Fibroblast of lung (primary cell): ENCODE results near the gene TBC1D25. TPM values are rescaled to one million over a fixed set of nuclear protein-coding genes. Genes with fewer than 3 reads are reported as not detected.

Experiments used
- DNase-seq, 2 donors: peaks; one replicate each; pipeline versions ENCODE4 v3.0.0 to v3.0.0-alpha.2; 2010; ENCODE audit warnings: low read depth in 2 of 2
- H2AFZ ChIP-seq: 2 replicates; pipeline ENCODE4 v1.5.1; 2012; ENCODE audit warnings: low read length, control low read depth, inconsistent platforms
- H3K27ac ChIP-seq: 2 replicates; pipeline ENCODE4 v1.5.1; 2011; ENCODE audit warnings: low read length, control low read depth; ENCODE audit not compliant: insufficient read depth
- H3K27me3 ChIP-seq: 2 replicates; pipeline ENCODE4 v1.5.1; 2011; ENCODE audit warnings: mild to moderate bottlenecking, low read length; ENCODE audit not compliant: control insufficient read depth, insufficient read depth
- H3K36me3 ChIP-seq: 2 replicates; pipeline ENCODE4 v1.5.1; 2011; ENCODE audit warnings: low read length; ENCODE audit not compliant: control insufficient read depth, insufficient read depth
- H3K4me1 ChIP-seq: 2 replicates; pipeline ENCODE4 v1.5.1; 2011; ENCODE audit warnings: low read length; ENCODE audit not compliant: control insufficient read depth, insufficient read depth; ENCODE audit errors: extremely low read depth
- H3K4me2 ChIP-seq: 2 replicates; pipeline ENCODE4 v1.5.1; 2011; ENCODE audit warnings: low read length, control low read depth; ENCODE audit not compliant: insufficient read depth; ENCODE audit errors: extremely low read depth
- H3K4me3 ChIP-seq, 4 experiments: fragments of 200-600 bp in 1 of 4; sonication (generic) in 1 of 4; replicated peaks in 1 of 4; 2 replicates each; pipeline ENCODE4 v1.5.1; 2011 to 2016; ENCODE audit warnings: low read length in 4 of 4, low read depth in 3 of 4, mild to moderate bottlenecking in 3 of 4, control low read depth in 2 of 4, inconsistent platforms in 1 of 4, mixed read lengths in 1 of 4; ENCODE audit not compliant: insufficient read depth in 1 of 4; ENCODE audit errors: control extremely low read depth in 1 of 4
- H3K79me2 ChIP-seq: 2 replicates; pipeline ENCODE4 v1.5.1; 2012; ENCODE audit warnings: mild to moderate bottlenecking, low read length, inconsistent platforms; ENCODE audit not compliant: control insufficient read depth, insufficient read depth
- H3K9ac ChIP-seq: 2 replicates; pipeline ENCODE4 v1.5.1; 2011; ENCODE audit warnings: mild to moderate bottlenecking, low read length, control low read depth; ENCODE audit not compliant: insufficient read depth
- H3K9me3 ChIP-seq: 2 replicates; pipeline ENCODE4 v1.5.1; 2012; ENCODE audit warnings: low read depth, low read length; ENCODE audit not compliant: control insufficient read depth, insufficient read depth
- H4K20me1 ChIP-seq: 2 replicates; pipeline ENCODE4 v1.5.1; 2011; ENCODE audit warnings: low read length; ENCODE audit not compliant: control insufficient read depth, insufficient read depth; ENCODE audit errors: extremely low read depth
- EZH2 ChIP-seq: IDR thresholded peaks from 2 replicates; pipeline ENCODE4 v1.5.1; 2012; ENCODE audit warnings: low read length, control low read depth, mild to moderate bottlenecking; ENCODE audit errors: missing control alignments
- polyA plus RNA-seq, 2 donors: library from polyadenylated mRNA; depleted of rRNA in 1 of 2; stranded (reverse) in 1 of 2; unstranded in 1 of 2; fragments of >200 nt; gene quantifications; 2 replicates each; pipeline ENCODE4 v1.2.1, GENCODE V29; 2011 to 2012; ENCODE audit warnings: missing spikeins in 1 of 2
- total RNA-seq: library from RNA; depleted of rRNA; stranded (reverse); fragments of >200 nt; gene quantifications from 2 replicates; pipeline ENCODE4 v1.2.1, GENCODE V29; 2014
- TF ChIP-seq, protein P1 (sequence below), 2 donors: IDR thresholded peaks in 1 of 2; conservative IDR thresholded peaks in 1 of 2; 1 replicate in 1 of 2; 2 replicates in 1 of 2; pipeline ENCODE4 v1.5.1; 2011 to 2012; ENCODE audit warnings: low read length in 2 of 2, control low read depth in 1 of 2, inconsistent platforms in 1 of 2, low read depth in 1 of 2, mild to moderate bottlenecking in 1 of 2

The TBC1D25 gene
- total and polyA plus RNA-seq, 2 donors (not counting 1 experiment from before 2014, with no cell fraction given) = 5.1 to 8.5 TPM

DNA sequence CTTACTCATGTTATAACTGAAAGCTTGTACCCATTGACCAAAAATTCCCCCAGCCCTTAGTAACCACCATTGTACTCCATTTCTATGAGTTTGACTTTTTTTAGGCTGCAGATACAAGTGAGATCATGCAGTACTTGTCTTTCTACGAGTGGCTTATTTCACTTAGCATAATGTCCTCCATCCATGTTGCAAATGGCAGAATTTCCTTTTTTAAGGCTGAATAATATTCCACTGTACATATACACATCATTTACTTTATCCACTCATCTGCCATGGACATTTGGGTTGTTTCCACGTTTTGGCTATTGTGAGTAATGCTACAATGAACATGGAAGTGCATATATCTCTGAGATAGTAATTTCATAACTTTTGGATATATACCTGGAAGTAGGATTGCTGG, 45.2 kb downstream of the TBC1D25 start:
- Histone ChIP-seq H3K4me2 (no peak overlapping the region), H3K36me3 (no peaks in the 10 kb centered on the region), H3K79me2 (no peaks in the 10 kb centered on the region), H2AFZ (no peak overlapping the region), H3K9me3 (no peaks in the 10 kb centered on the region), H3K9ac (no peak overlapping the region), H4K20me1 (no peaks in the 10 kb centered on the region), H3K27me3 (no peaks in the 10 kb centered on the region), H3K4me3 (no peak overlapping the region), H3K27ac (no peak overlapping the region), H3K4me1 (no peaks in the 10 kb centered on the region)
- TF ChIP-seq, protein P1, sequence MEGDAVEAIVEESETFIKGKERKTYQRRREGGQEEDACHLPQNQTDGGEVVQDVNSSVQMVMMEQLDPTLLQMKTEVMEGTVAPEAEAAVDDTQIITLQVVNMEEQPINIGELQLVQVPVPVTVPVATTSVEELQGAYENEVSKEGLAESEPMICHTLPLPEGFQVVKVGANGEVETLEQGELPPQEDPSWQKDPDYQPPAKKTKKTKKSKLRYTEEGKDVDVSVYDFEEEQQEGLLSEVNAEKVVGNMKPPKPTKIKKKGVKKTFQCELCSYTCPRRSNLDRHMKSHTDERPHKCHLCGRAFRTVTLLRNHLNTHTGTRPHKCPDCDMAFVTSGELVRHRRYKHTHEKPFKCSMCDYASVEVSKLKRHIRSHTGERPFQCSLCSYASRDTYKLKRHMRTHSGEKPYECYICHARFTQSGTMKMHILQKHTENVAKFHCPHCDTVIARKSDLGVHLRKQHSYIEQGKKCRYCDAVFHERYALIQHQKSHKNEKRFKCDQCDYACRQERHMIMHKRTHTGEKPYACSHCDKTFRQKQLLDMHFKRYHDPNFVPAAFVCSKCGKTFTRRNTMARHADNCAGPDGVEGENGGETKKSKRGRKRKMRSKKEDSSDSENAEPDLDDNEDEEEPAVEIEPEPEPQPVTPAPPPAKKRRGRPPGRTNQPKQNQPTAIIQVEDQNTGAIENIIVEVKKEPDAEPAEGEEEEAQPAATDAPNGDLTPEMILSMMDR (conservative IDR thresholded peaks at IDR 0.05 in 1 of 2, IDR thresholded peaks at IDR 0.05 in 1 of 2; ENCODE audit: low read depth in 1 of 2, low read length in 2 of 2) = no peak
- TF ChIP-seq EZH2 = no peak
- no peak for DNase-seq

DNA sequence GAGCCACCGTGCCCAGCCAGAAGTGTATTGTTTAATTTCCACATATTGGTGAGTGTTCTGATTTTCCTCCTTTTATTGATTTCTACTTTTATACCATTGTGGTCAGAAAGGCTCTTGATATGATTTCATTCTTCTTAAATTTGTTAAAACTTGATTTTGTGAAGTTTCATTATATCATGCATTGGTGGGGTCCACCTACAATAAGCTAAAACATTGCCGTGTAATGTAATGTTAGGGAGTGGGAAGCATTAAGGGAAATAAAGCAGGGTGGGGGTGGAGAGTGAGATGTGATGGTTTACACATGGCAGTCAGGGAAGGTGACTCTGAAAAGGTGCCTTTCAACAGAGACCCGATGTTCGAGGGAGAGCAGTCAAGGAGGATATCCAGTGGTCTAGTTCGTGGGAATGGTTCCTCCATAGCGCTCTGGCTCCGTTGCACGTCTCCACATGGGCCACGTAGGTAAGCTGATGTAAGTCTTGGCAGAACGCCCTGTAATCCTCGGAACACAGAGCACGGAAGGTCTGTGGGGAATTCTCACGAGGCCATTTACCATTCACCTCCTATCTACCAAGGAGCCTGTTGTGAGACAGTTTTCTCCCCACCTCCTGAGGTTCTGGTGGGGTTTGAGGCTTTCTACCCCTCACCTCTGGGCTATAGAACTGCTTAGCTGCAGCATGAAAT, 50.1 kb downstream of the TBC1D25 start:
- H3K36me3 ChIP-seq = no peaks in the 10 kb centered on the region
- no peak overlapping the region for H3K9ac ChIP-seq
- no peak for TF ChIP-seq EZH2
- TF ChIP-seq, protein P1 (conservative IDR thresholded peaks at IDR 0.05 in 1 of 2, IDR thresholded peaks at IDR 0.05 in 1 of 2; ENCODE audit: low read depth in 1 of 2, low read length in 2 of 2) = no peak
- H3K9me3 ChIP-seq = no peaks in the 10 kb centered on the region
- no peak overlapping the region for H3K4me3 ChIP-seq
- H3K4me1 ChIP-seq = peaks cover 3% of the 10 kb centered on the region
- no peak overlapping the region for H2AFZ ChIP-seq
- H4K20me1 ChIP-seq = no peaks in the 10 kb centered on the region
- H3K79me2 ChIP-seq = no peaks in the 10 kb centered on the region
- H3K27me3 ChIP-seq = no peaks in the 10 kb centered on the region
- H3K27ac ChIP-seq = no peak overlapping the region
- peak in 1 of 2 donors; percentile 26 for DNase-seq
- H3K4me2 ChIP-seq = no peak overlapping the region

DNA sequence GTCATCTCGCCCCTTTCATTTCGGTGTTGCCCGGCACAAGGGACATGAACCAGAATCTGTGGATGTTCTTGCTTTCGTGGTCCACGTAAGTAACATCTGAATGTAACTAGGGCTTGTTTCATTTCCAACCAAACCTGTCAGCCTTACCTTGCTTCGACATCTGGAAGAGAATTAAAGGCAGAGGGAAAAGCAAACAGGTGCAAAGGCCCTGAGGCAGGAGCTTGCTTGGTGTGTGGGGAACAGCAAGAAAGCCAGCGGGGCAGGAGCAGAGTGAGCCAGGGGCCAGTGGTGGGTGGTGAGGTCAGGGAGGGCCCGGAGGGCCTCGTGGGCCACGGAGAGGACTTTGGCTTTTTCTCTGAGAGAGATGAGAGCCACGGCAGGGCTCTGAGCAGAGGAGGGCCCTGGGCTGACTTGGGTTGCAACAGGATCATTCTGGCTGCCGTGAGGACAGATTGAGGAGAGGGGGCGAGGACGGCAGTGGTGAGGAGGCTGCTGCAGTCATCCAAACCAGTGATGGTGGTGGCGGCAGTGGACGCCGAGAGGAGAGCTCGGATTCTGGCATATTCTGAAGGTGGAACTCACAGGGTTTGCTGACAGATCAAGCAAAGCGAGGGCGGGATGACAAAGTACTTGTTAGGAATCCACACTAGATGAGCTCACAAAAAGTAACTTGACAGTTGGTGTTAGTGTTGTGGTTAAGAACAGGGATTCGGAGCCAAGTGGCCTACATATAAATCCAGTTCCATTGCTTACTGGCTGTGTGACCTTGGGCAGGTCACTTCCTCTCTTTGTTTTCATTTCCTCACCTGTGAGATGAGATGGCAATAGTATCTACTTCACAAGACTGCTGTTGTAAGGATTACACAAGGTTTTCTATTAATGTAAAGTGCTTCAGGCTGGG, 50.9 kb downstream of the TBC1D25 start:
- TF ChIP-seq, protein P1 (conservative IDR thresholded peaks at IDR 0.05 in 1 of 2, IDR thresholded peaks at IDR 0.05 in 1 of 2; ENCODE audit: low read depth in 1 of 2, low read length in 2 of 2) = no peak
- TF ChIP-seq EZH2 = no peak
- no peak overlapping the region for H2AFZ ChIP-seq
- no peaks in the 10 kb centered on the region for H3K36me3 ChIP-seq

More for the DNA sequence above, 50.9 kb downstream of the TBC1D25 start:
- H3K27me3 ChIP-seq = no peaks in the 10 kb centered on the region
- H3K4me3 ChIP-seq = no peak overlapping the region
- H3K4me2 ChIP-seq = no peak overlapping the region
- peaks cover 3% of the 10 kb centered on the region for H3K4me1 ChIP-seq
- DNase-seq = peak; percentile 34 to 57
- no peak overlapping the region for H3K9ac ChIP-seq
- no peaks in the 10 kb centered on the region for H4K20me1 ChIP-seq
- H3K79me2 ChIP-seq = no peaks in the 10 kb centered on the region
- H3K27ac ChIP-seq = no peak overlapping the region
- no peaks in the 10 kb centered on the region for H3K9me3 ChIP-seq
